ENCODE data around the gene AXL.

- TF ChIP-seq POLR2A (IDR thresholded peaks at IDR 0.05) = no peak
- TF ChIP-seq CTCF (IDR thresholded peaks at IDR 0.05) = no peak
Measured at GRCh38 chr19:41238244-41238643, 19.2 kb downstream of the AXL start.

All from uterus (tissue), 2 donors.